Measurements from ENCODE around the gene SYNE2.

- TF ChIP-seq, protein P1, sequence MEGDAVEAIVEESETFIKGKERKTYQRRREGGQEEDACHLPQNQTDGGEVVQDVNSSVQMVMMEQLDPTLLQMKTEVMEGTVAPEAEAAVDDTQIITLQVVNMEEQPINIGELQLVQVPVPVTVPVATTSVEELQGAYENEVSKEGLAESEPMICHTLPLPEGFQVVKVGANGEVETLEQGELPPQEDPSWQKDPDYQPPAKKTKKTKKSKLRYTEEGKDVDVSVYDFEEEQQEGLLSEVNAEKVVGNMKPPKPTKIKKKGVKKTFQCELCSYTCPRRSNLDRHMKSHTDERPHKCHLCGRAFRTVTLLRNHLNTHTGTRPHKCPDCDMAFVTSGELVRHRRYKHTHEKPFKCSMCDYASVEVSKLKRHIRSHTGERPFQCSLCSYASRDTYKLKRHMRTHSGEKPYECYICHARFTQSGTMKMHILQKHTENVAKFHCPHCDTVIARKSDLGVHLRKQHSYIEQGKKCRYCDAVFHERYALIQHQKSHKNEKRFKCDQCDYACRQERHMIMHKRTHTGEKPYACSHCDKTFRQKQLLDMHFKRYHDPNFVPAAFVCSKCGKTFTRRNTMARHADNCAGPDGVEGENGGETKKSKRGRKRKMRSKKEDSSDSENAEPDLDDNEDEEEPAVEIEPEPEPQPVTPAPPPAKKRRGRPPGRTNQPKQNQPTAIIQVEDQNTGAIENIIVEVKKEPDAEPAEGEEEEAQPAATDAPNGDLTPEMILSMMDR (IDR thresholded peaks at IDR 0.05): no peak
- TF ChIP-seq EP300 (IDR thresholded peaks at IDR 0.05): peak; percentile 26 to 57
Measured at GRCh38 chr14:63875311-63875710, 22.5 kb downstream of the SYNE2 start.
